GM12878 (cell line): ENCODE results near the gene NGFR. TPM values are rescaled to one million over a fixed set of nuclear protein-coding genes. Genes with fewer than 3 reads are reported as not detected.

Experiments used
- ATAC-seq: fragments of 200-7000 bp; cut with Tn5 transposase; 3 replicates; pipeline ENCODE4 v1.9.1; 2020; ENCODE audit warnings: mild to moderate bottlenecking, moderate library complexity
- BruUV-seq: library from RNA; stranded (reverse); fragments of 400-500 nt; replicated peaks from 2 replicates; lab custom pipeline; 2021; lab: Mats Ljungman, UMichigan
- CTCF ChIA-PET: fragments of 300-600 bp; sonication (Branson Sonifier 250); formaldehyde crosslinking; extraction: SDS; loops from one replicate; lab custom pipeline; 2021; ENCODE audit warnings: inconsistent platforms; lab: Yijun Ruan, JAX
- POLR2A ChIA-PET: fragments of 350-600 bp; formaldehyde crosslinking; extraction: SDS; loops from one replicate; lab custom pipeline; 2021; ENCODE audit warnings: inconsistent platforms; lab: Charles Lee
- RAD21 ChIA-PET: fragments of 300-600 bp; sonication (Branson Sonifier 250); formaldehyde crosslinking; loops from one replicate; lab custom pipeline; 2023; ENCODE audit warnings: antibody characterized with exemption; ENCODE audit not compliant: unreplicated experiment; lab: Charles Lee
- SMC1A ChIA-PET: fragments of 300-600 bp; sonication (Branson Sonifier 250); formaldehyde crosslinking; loops from one replicate; lab custom pipeline; 2023; ENCODE audit not compliant: unreplicated experiment, uncharacterized antibody; lab: Charles Lee
- DNase-seq: peaks from one replicate; pipeline ENCODE4 v3.0.0-alpha.2; 2011; ENCODE audit warnings: low read depth, low spot score
- FAIRE-seq: peaks from 3 replicates; lab custom pipeline; 2011; peaks lifted over from hg19 to GRCh38; lab: Jason Lieb, UNC
- H2AFZ ChIP-seq: 2 replicates; pipeline ENCODE4 v1.6.0; 2011; ENCODE audit warnings: low read depth, low read length, control low read depth; ENCODE audit not compliant: control insufficient read depth
- H3K27ac ChIP-seq: 2 replicates; pipeline ENCODE4 v1.5.1; 2011; ENCODE audit warnings: control low read depth; ENCODE audit not compliant: control insufficient read depth, insufficient read depth
- H3K27me3 ChIP-seq, 2 experiments: replicated peaks in 1 of 2; 2 replicates each; pipeline versions ENCODE4 v1.6.0 to v1.6.1; 2011; ENCODE audit warnings: low read length in 1 of 2; ENCODE audit not compliant: control insufficient read depth in 2 of 2, insufficient read depth in 2 of 2
- H3K36me3 ChIP-seq, 2 experiments: 2 replicates each; pipeline ENCODE4 v1.5.1; 2011; ENCODE audit warnings: low read length in 1 of 2; ENCODE audit not compliant: control insufficient read depth in 2 of 2, insufficient read depth in 2 of 2
- H3K4me1 ChIP-seq: 2 replicates; pipeline ENCODE4 v1.6.1; 2011; ENCODE audit warnings: mild to moderate bottlenecking, low read length, moderate library complexity, mixed read lengths; ENCODE audit not compliant: control insufficient read depth, insufficient read depth
- H3K4me2 ChIP-seq: 2 replicates; pipeline ENCODE4 v1.6.0; 2011; ENCODE audit warnings: control low read depth; ENCODE audit not compliant: control insufficient read depth, insufficient read depth
- H3K4me3 ChIP-seq: fragments of 200-600 bp; sonication (generic); 2 replicates; pipeline ENCODE4 v1.5.1; 2016
- H3K79me2 ChIP-seq: 2 replicates; pipeline ENCODE4 v1.6.0; 2011; ENCODE audit warnings: low read length; ENCODE audit not compliant: control insufficient read depth, insufficient read depth
- H3K9ac ChIP-seq: 2 replicates; pipeline ENCODE4 v1.8.0; 2011; ENCODE audit warnings: low read length, control low read depth, mixed read lengths; ENCODE audit not compliant: control insufficient read depth, insufficient read depth
- H3K9me3 ChIP-seq: replicated peaks from 3 replicates; pipeline ENCODE4 v1.5.1; 2011; ENCODE audit warnings: mild to moderate bottlenecking, low read length; ENCODE audit not compliant: control insufficient read depth, insufficient read depth
- H4K20me1 ChIP-seq: 2 replicates; pipeline ENCODE4 v1.6.0; 2011; ENCODE audit not compliant: control insufficient read depth, insufficient read depth
- BACH1 ChIP-seq: fragments of 450-650 bp; IDR thresholded peaks from 2 replicates; pipeline ENCODE4 v1.6.1; 2017; ENCODE audit warnings: mild to moderate bottlenecking, borderline replicate concordance
- STAT3 ChIP-seq: IDR thresholded peaks from 2 replicates; pipeline ENCODE4 v1.6.1; 2011; ENCODE audit warnings: low read depth, low read length, improper control_type of control experiment
- WGBS: methylation state at CpG from one replicate; pipeline ENCODE4 v1.1.6; 2016; ENCODE audit warnings: low lambda C conversion rate; ENCODE audit not compliant: insufficient replicate concordance, insufficient coverage; ENCODE audit errors: missing lambda C conversion rate; 5-methylcytosine and 5-hydroxymethylcytosine counted together
- in situ Hi-C: fragments of 300-500 bp; cut with MboI; formaldehyde crosslinking; loops from 9 replicates; pipeline ENCODE4 v1.14.3; 2018; ENCODE audit warnings: mixed read lengths
- intact Hi-C: fragments of 100-400 bp; cut with micrococcal nuclease; formaldehyde crosslinking; loops from one replicate; pipeline ENCODE4 v1.14.2; 2022; ENCODE audit not compliant: unreplicated experiment
- polyA plus RNA-seq, 11 experiments: library from polyadenylated mRNA; depleted of rRNA in 4 of 11; unstranded in 6 of 11; stranded (reverse) in 5 of 11; fragments of >200 nt; fragmentation: Nextera tagmentation in 4 of 11; fragmentation: Illumina TruSeq in 1 of 11; extraction: Ambion mirVana in 4 of 11; extraction: Trizol in 1 of 11; gene quantifications; 1 replicate in 1 of 11; 2 replicates in 10 of 11; pipeline versions ENCODE4 v1.2.1 to v1.2.3, GENCODE V29; 2011 to 2016; ENCODE audit warnings: inconsistent platforms in 2 of 11, missing spikeins in 2 of 11, low read depth in 1 of 11
- total RNA-seq, 4 experiments: library from RNA; depleted of rRNA in 3 of 4; stranded (reverse); fragments of >200 nt in 3 of 4; fragmentation: Illumina TruSeq in 1 of 4; extraction: Trizol in 1 of 4; gene quantifications; 2 replicates each; pipeline versions ENCODE4 v1.2.1 to v1.2.3, GENCODE V29; 2013 to 2021
- TF ChIP-seq, protein P1 (sequence below), 3 experiments: IDR thresholded peaks in 2 of 3; conservative IDR thresholded peaks in 1 of 3; 2 replicates each; pipeline ENCODE4 v1.5.1; 2011; ENCODE audit warnings: low read depth in 3 of 3, low read length in 3 of 3, mild to moderate bottlenecking in 3 of 3, control low read depth in 2 of 3, moderate library complexity in 2 of 3, inconsistent platforms in 1 of 3, mixed read lengths in 1 of 3; ENCODE audit not compliant: control insufficient read depth in 2 of 3, insufficient read depth in 1 of 3; ENCODE audit errors: extremely low read depth in 1 of 3

Gene NGFR
- total and polyA plus RNA-seq, 10 of the 15 experiments (the other 5 are each of a cell fraction or from before 2014, with no cell fraction given), result 0.05 to 0.28 (median 0.08) TPM; not detected in 1

DNA sequence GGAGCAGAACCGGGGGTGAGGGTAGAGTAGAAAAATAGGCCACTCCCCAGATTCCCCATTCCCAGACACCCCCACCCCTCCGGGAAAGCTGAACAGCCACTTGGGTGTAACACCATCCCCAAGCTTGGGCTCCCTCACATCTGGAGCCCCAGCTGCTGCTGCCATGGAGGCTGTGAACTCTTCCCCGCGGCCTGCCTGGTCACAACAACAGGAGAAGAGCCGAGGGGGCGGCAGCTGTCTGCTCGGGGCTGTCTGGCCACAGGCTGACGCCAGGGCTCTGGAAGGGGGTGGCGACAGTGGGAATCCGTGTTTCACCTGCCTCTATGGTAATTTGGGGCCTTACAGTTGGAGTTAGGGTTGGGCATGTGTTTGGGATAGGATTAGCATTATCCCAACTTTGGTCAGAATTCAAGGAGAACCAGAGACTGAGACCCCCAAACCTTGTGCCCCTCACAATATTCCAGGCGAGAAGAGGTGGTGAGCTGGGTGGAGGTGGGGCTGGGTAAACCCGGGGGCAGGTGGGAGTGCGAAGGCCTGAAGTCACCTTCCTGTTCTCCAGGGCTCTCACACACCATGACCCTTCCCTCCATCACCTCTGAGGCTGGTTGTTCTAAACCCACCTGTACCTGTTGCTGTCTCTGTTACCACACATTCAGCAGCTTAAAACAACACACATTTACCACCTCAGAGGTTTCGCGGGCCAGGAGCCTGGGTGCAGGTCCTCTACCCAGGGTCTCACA, 50.9 kb downstream of the NGFR start:
- 50% methylated on average over 15 of the region's 15 CpGs for WGBS
- Histone ChIP-seq H2AFZ (no peak overlapping the region), H4K20me1 (no peaks in the 10 kb centered on the region), H3K9me3 (peaks cover 7% of the 10 kb centered on the region; the same call in 1 of the 3 replicates), H3K36me3 (no peaks in the 10 kb centered on the region), H3K79me2 (no peaks in the 10 kb centered on the region), H3K4me3 (no peak overlapping the region), H3K27me3 (0 out of 4 replicates have a peak, but pooled peaks cover 0 to 2% of the 10 kb centered on the region in 2 experiments), H3K4me2 (no peak overlapping the region)
- no peak for FAIRE-seq
- ChIA-PET POLR2A (no interaction called here), CTCF (interaction anchor here (0.8 to 2.7 kb wide), 3 partner anchors 10 to 108 kb away, joined by 3 to 11 read pairs (median 6); no protein-coding TSS in a partner anchor), RAD21 (interaction anchor here (1.2 kb wide), 1 partner anchor 11 kb away, joined by 3 read pairs; no protein-coding TSS in a partner anchor), SMC1A (interaction anchor here (1.2 kb wide), 1 partner anchor 11 kb away, joined by 6 read pairs; no protein-coding TSS in a partner anchor)
- in situ Hi-C loops (no loop called here), intact Hi-C loops (no loop called here)
- DNase-seq, result no peak
- BruUV-seq, result no TSS peak
- TF ChIP-seq, protein P1, sequence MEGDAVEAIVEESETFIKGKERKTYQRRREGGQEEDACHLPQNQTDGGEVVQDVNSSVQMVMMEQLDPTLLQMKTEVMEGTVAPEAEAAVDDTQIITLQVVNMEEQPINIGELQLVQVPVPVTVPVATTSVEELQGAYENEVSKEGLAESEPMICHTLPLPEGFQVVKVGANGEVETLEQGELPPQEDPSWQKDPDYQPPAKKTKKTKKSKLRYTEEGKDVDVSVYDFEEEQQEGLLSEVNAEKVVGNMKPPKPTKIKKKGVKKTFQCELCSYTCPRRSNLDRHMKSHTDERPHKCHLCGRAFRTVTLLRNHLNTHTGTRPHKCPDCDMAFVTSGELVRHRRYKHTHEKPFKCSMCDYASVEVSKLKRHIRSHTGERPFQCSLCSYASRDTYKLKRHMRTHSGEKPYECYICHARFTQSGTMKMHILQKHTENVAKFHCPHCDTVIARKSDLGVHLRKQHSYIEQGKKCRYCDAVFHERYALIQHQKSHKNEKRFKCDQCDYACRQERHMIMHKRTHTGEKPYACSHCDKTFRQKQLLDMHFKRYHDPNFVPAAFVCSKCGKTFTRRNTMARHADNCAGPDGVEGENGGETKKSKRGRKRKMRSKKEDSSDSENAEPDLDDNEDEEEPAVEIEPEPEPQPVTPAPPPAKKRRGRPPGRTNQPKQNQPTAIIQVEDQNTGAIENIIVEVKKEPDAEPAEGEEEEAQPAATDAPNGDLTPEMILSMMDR (IDR thresholded peaks at IDR 0.05 in 2 of 3, conservative IDR thresholded peaks at IDR 0.05 in 1 of 3; ENCODE audit: control insufficient read depth in 2 of 3, extremely low read depth in 1 of 3, insufficient read depth in 1 of 3, low read depth in 3 of 3, low read length in 3 of 3), result no peak
- TF ChIP-seq BACH1 (no peak), STAT3 (no peak)
- TF ChIP-seq, all 136 proteins: peak for 0
- Histone ChIP-seq H3K27ac (no peak overlapping the region), H3K4me1 (no peaks in the 10 kb centered on the region), H3K9ac (no peak overlapping the region)
- no peak for ATAC-seq
